T-helper 1 cell treated with Interleukin-12 subunit alpha and Interleukin-12 subunit beta and Interleukin-4 antibody, amounts not matched to agents 30 μg/mL and 1 μg/mL, for 36 hours (primary cell): ENCODE measurements around the gene SH3PXD2A.

Source experiments
- H3K27ac Mint-ChIP-seq: one replicate; pipeline ENCODE4 v1.8.0; 2021; ENCODE audit warnings: mild to moderate bottlenecking, mixed read lengths
- H3K27me3 Mint-ChIP-seq: one replicate; pipeline ENCODE4 v1.8.0; 2021; ENCODE audit warnings: low read depth, mixed read lengths
- H3K36me3 Mint-ChIP-seq: one replicate; pipeline ENCODE4 v1.8.0; 2021; ENCODE audit warnings: low read depth, mixed read lengths
- H3K4me1 Mint-ChIP-seq: one replicate; pipeline ENCODE4 v1.8.0; 2021; ENCODE audit warnings: low read depth, mixed read lengths
- H3K4me3 Mint-ChIP-seq: one replicate; pipeline ENCODE4 v1.8.0; 2021; ENCODE audit warnings: mild to moderate bottlenecking, moderate library complexity, mixed read lengths
- H3K9me3 Mint-ChIP-seq: one replicate; pipeline ENCODE4 v1.8.0; 2021; ENCODE audit warnings: mixed read lengths

The SH3PXD2A gene

DNA sequence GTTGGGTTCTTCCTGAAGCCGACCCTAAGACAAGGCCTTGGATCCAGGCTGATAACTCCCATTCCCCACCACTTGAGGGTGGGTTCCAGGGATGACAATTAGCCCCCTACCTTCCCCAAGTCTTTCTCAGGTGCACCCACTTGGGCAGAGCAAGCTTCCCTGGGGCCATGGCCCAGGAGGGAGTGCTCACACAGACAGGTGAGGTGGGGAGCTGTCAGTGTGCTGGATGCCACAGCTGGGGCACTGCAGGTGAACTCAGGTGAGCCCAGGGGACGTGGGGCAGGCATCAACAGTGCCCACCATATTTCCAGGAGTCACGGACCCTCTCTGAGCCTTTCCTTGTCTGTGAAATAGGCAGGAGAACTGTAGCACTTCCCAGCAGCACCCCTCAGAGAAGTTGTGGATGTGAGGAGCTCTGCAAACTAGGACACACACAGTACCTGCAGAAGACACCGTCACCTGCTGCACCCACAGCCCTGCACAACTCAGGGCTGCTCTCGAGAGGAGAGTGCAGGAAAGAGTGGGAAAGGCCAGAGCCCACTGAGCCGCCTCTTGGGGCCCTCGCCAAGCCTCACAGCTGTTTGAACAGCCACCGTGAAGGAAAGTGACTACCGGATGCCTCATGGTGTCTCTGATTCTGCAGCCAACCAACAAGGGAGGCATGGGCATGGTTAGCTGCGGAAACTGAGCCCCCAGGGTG lies 17.9 kb downstream of the SH3PXD2A start:
- no peaks in the 10 kb centered on the region for H3K9me3 Mint-ChIP-seq
- no peak overlapping the region for H3K27ac Mint-ChIP-seq
- H3K4me1 Mint-ChIP-seq, result peaks cover 1% of the 10 kb centered on the region
- no peaks in the 10 kb centered on the region for H3K36me3 Mint-ChIP-seq
- H3K4me3 Mint-ChIP-seq, result no peak overlapping the region
- peaks cover 4% of the 10 kb centered on the region for H3K27me3 Mint-ChIP-seq

DNA sequence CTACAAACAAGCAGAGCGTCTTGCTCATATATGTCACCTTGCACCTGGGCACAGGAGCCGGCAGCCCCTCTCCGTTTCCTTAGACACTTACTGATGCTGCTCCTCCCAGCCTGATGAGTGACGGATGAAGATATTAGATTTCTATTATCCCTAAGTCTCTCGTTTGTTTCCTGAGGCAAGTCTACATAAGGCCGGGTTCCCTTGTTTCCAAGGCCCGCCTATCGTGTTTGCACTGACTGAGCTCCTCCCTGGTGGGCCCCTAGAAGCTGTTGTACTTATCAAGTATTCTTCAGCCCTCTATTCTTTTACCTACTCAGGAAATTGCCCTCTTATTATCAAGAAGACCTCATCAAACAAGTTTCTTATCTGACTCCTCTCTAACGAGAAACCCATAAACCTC lies 18.5 kb downstream of the SH3PXD2A start:
- Mint-ChIP-seq H3K9me3 (no peaks in the 10 kb centered on the region), H3K27ac (no peak overlapping the region)

GRCh38 chr10:103836273-103836672 lies 19.1 kb downstream of the SH3PXD2A start:
- no peak overlapping the region for H3K27ac Mint-ChIP-seq
- H3K4me1 Mint-ChIP-seq, result peaks cover 1% of the 10 kb centered on the region
- H3K4me3 Mint-ChIP-seq, result no peak overlapping the region
- H3K9me3 Mint-ChIP-seq, result no peaks in the 10 kb centered on the region
- peaks cover 4% of the 10 kb centered on the region for H3K27me3 Mint-ChIP-seq
- no peaks in the 10 kb centered on the region for H3K36me3 Mint-ChIP-seq

More for the DNA sequence above, 18.5 kb downstream of the SH3PXD2A start:
- Mint-ChIP-seq H3K4me1 (peaks cover 1% of the 10 kb centered on the region), H3K27me3 (peaks cover 4% of the 10 kb centered on the region), H3K36me3 (no peaks in the 10 kb centered on the region), H3K4me3 (no peak overlapping the region)

DNA sequence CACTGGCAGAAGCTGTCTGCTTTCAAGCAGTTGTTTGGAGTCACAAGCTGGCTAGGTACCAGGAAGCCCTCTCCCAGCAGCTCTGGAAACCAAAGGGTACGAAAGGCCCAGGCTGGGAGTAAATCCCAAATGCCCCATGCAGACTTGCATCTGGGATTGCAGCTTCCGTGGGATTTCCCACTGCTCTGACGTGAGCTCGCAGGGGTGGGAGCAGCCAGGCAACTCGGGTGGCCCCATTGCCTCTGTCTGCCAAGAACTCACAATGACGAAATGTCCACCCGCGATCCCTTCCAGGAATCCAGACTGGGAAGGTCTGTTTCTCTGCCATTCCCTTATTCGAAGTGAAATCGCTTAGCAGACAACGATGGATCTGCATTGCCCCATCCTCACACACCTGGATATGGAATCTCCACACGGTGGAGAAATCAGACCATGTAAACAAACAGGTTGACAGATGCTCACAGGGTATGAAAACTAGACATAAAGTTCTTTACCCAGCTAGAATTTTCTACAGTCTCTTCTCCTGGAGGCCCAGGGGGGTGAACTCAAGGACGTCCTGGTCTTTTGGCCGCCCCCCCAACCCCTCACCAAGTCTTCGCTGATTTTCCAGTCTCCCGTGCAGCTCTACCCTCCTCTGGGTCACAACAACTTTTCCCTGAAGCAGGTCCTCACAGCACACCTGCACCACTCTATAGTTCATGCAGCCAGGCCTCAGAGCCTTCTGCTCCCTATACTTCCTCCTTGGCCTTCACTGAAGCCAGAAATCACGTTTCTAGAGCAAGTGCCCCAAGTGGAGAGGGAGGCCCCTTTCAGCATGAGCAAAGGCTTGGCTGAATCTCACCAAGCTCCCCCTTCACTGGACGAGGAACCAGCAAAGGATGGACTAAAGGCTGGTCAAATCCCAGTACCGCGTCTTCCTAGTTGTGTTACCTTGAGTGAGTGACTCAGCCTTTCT lies 20.0 kb downstream of the SH3PXD2A start:
- Mint-ChIP-seq H3K4me1 (no peaks in the 10 kb centered on the region), H3K4me3 (no peak overlapping the region), H3K9me3 (no peaks in the 10 kb centered on the region), H3K27ac (no peak overlapping the region), H3K27me3 (peaks cover 5% of the 10 kb centered on the region), H3K36me3 (no peaks in the 10 kb centered on the region)

DNA sequence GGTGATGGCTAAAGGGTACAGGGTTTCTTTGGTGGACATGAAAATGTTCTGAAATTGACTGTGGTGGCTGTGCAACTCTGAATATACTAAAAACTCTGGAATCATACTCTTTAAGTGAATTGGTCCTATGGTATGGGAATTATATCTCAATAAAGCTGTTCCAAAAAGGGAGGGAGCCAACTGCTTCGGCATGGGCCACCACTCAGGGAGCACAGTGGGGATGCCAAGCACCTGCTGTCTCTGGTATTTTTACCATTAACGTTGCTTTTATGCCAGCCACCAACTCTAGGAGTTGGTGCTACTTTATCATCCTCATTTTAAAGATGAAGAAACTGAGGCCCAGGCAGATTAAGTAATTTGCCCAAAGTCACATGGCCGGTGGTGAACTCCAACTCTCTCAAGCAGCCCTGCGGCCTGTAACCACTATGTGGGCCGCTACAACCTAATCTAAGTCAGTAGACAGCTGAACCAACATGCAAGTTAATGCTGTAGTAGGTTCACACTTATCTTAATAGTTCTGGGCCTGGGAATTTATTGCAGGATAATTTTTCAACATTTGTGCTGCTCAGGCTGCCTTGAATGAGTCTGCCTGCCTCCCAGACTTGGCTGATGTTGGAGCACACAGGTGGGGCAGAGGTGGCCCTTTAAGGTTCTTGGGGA lies 20.8 kb downstream of the SH3PXD2A start:
- H3K4me1 Mint-ChIP-seq, result no peaks in the 10 kb centered on the region
- no peak overlapping the region for H3K27ac Mint-ChIP-seq
- peaks cover 7% of the 10 kb centered on the region for H3K27me3 Mint-ChIP-seq
- H3K4me3 Mint-ChIP-seq, result no peak overlapping the region
- H3K36me3 Mint-ChIP-seq, result no peaks in the 10 kb centered on the region
- no peaks in the 10 kb centered on the region for H3K9me3 Mint-ChIP-seq

- H3K4me1 Mint-ChIP-seq, result no peaks in the 10 kb centered on the region
- H3K4me3 Mint-ChIP-seq, result no peak overlapping the region
- H3K36me3 Mint-ChIP-seq, result no peaks in the 10 kb centered on the region
- H3K27ac Mint-ChIP-seq, result no peak overlapping the region
- H3K27me3 Mint-ChIP-seq, result peaks cover 14% of the 10 kb centered on the region
- no peaks in the 10 kb centered on the region for H3K9me3 Mint-ChIP-seq
Observed at GRCh38 chr10:103833731-103834365, 21.5 kb downstream of the SH3PXD2A start.

DNA sequence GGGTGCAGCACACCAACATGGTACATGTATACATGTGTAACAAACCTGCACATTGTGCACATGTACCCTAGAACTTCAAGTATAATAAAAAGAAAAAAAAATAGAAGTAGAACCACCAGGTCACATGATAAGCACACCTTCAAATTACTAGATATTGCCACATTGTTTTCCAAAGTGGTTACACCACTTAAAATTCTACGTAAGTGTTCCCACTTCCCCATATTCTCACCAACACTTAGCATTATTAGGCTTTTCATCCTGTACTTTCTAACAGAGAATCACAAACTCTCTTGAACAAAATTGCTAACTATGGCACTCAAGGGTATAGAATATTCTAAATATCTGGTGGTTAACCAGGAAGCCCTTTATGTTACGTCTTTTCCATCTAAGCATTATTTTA lies 22.6 kb downstream of the SH3PXD2A start:
- no peaks in the 10 kb centered on the region for H3K36me3 Mint-ChIP-seq
- no peak overlapping the region for H3K4me3 Mint-ChIP-seq
- H3K9me3 Mint-ChIP-seq, result no peaks in the 10 kb centered on the region
- no peak overlapping the region for H3K27ac Mint-ChIP-seq
- H3K4me1 Mint-ChIP-seq, result no peaks in the 10 kb centered on the region
- H3K27me3 Mint-ChIP-seq, result peaks cover 17% of the 10 kb centered on the region

- H3K4me3 Mint-ChIP-seq, result no peak overlapping the region
- no peak overlapping the region for H3K27ac Mint-ChIP-seq
Observed at GRCh38 chr10:103829838-103830465, 25.4 kb downstream of the SH3PXD2A start.

GRCh38 chr10:103829278-103829677 lies 26.1 kb downstream of the SH3PXD2A start:
- H3K36me3 Mint-ChIP-seq, result no peaks in the 10 kb centered on the region
- H3K4me3 Mint-ChIP-seq, result no peak overlapping the region
- no peaks in the 10 kb centered on the region for H3K9me3 Mint-ChIP-seq
- H3K27ac Mint-ChIP-seq, result no peak overlapping the region
- H3K27me3 Mint-ChIP-seq, result peaks cover 17% of the 10 kb centered on the region
- H3K4me1 Mint-ChIP-seq, result peaks cover 4% of the 10 kb centered on the region

More at GRCh38 chr10:103829838-103830465, 25.4 kb downstream of the SH3PXD2A start:
- no peaks in the 10 kb centered on the region for H3K36me3 Mint-ChIP-seq
- H3K9me3 Mint-ChIP-seq, result no peaks in the 10 kb centered on the region
- H3K4me1 Mint-ChIP-seq, result no peaks in the 10 kb centered on the region
- peaks cover 17% of the 10 kb centered on the region for H3K27me3 Mint-ChIP-seq

DNA sequence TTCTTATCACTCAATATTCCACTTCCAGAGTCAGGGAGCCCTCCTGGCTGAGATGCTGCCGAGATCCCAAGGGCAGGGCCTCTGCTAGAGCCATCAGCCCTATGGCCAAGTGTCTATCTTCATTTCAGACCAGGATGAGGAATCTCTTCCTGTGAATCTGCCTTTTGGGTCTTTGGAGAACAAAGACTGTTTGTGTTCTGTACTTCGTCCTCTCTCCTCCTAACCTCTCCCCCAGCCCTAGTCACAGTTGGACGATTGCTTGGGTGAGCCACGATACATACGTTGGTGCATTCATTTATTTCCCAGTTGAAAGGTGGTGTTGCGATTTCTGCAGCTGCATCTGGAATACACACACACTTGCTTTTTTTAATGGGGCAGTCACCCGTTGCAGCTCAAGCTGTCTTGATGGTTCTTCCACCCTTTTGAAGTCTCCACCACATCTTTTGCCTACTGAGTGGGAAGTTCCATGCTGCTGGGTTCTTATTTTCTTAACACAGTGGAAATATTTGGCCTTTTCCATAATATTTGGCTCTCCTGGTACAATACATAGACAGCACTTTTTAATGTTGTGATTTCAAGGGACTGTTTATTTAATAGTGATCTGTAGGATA lies 26.7 kb downstream of the SH3PXD2A start:
- Mint-ChIP-seq H3K36me3 (no peaks in the 10 kb centered on the region), H3K9me3 (no peaks in the 10 kb centered on the region), H3K27me3 (peaks cover 17% of the 10 kb centered on the region), H3K4me3 (no peak overlapping the region), H3K4me1 (peaks cover 7% of the 10 kb centered on the region), H3K27ac (no peak overlapping the region)

DNA sequence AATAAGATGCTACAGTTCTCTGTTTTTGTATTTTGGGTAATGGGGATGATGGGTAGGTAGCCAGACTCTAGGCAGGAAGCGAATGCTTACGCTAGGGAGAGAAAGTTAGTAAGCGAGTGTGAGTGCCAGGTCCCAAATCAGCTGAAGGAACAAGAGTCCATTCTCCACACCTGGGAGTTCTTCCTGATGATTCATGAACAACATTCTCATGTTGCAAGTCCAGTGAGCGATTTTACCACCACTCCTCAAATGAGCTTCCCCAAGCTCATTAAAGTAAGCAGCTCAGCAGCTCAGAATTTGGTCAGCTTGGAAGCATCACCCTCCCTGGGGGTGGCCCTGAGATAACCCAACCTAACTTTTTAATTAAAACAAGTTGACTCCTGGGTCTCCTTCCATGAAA lies 27.3 kb downstream of the SH3PXD2A start:
- peaks cover 17% of the 10 kb centered on the region for H3K27me3 Mint-ChIP-seq
- peaks cover 7% of the 10 kb centered on the region for H3K4me1 Mint-ChIP-seq
- no peak overlapping the region for H3K4me3 Mint-ChIP-seq
- no peaks in the 10 kb centered on the region for H3K36me3 Mint-ChIP-seq
- H3K9me3 Mint-ChIP-seq, result no peaks in the 10 kb centered on the region
- H3K27ac Mint-ChIP-seq, result no peak overlapping the region

GRCh38 chr10:103826885-103827284 lies 28.5 kb downstream of the SH3PXD2A start:
- Mint-ChIP-seq H3K9me3 (no peaks in the 10 kb centered on the region), H3K4me3 (no peak overlapping the region), H3K27me3 (peaks cover 28% of the 10 kb centered on the region), H3K27ac (no peak overlapping the region), H3K36me3 (no peaks in the 10 kb centered on the region), H3K4me1 (peaks cover 7% of the 10 kb centered on the region)

- H3K9me3 Mint-ChIP-seq, result no peaks in the 10 kb centered on the region
- H3K27ac Mint-ChIP-seq, result no peak overlapping the region
- H3K27me3 Mint-ChIP-seq, result peaks cover 32% of the 10 kb centered on the region
- H3K36me3 Mint-ChIP-seq, result no peaks in the 10 kb centered on the region
- no peak overlapping the region for H3K4me3 Mint-ChIP-seq
- peaks cover 7% of the 10 kb centered on the region for H3K4me1 Mint-ChIP-seq
Observed at GRCh38 chr10:103824281-103824680, 31.1 kb downstream of the SH3PXD2A start.
